ENCODE data around the gene COL6A2. TPM values are rescaled to one million over a fixed set of nuclear protein-coding genes. Genes with fewer than 3 reads are reported as not detected.

Gene COL6A2
- total and polyA plus RNA-seq, 2 experiments from 2014 or later: 650 to 1,939 TPM

- no peak overlapping the region for H3K27ac ChIP-seq
- H3K9ac ChIP-seq: no peak overlapping the region
- DNase-seq: no peak
- peaks cover 11% of the 10 kb centered on the region; the same call in 1 of the 2 replicates for H3F3A ChIP-seq (ENCODE audit: insufficient read depth)
- 86 to 88% methylated on average over 4 of the region's 4 CpGs for WGBS, 2 experiments (ENCODE audit: low coverage in 1 of 2, low lambda C conversion rate in 2 of 2, missing lambda C conversion rate in 2 of 2)
- H3K79me2 ChIP-seq (ENCODE audit: insufficient read depth): no peaks in the 10 kb centered on the region
- no peaks in the 10 kb centered on the region for H3K27me3 ChIP-seq (replicated peaks; ENCODE audit: insufficient read depth)
- no peak overlapping the region for H3K4me2 ChIP-seq (ENCODE audit: unreplicated experiment)
- H3K36me3 ChIP-seq (ENCODE audit: low read depth): no peaks in the 10 kb centered on the region
- in situ Hi-C loops (cut with MboI): no loop called here
- TF ChIP-seq EZH2phosphoT487 (IDR thresholded peaks at IDR 0.05; ENCODE audit: insufficient read depth, low read depth) (no peak), EZH2 (IDR thresholded peaks at IDR 0.05; ENCODE audit: insufficient read depth, poor library complexity, severe bottlenecking) (no peak)
- no peaks in the 10 kb centered on the region for H3K9me3 ChIP-seq (ENCODE audit: low read depth)
- H3K4me3 ChIP-seq: no peak overlapping the region
- H3K4me1 ChIP-seq (ENCODE audit: insufficient read depth): no peaks in the 10 kb centered on the region
- no peaks in the 10 kb centered on the region for H4K20me1 ChIP-seq (ENCODE audit: insufficient read depth)
- H2AFZ ChIP-seq: no peak overlapping the region
- no peaks in the 10 kb centered on the region for H3K9me2 ChIP-seq (ENCODE audit: insufficient read depth)
These were observed 81.0 kb downstream of the COL6A2 start for GRCh38 chr21:46178961-46179360.

Small RNA genes lying within 50 kb of the gene (small RNA-seq; reads per million reads assigned to genes)
- not detected for gene PSMA6P3 (ENCODE audit: low read depth, low replicate concordance)

Other genes starting within 250 kb of the COL6A2 start
- 1,783 and 1,897 TPM in 2 replicates for gene COL6A1, start 116.3 kb upstream of the COL6A2 start, total RNA-seq (2014; rRNA removed; shearing (Covaris generic))
- 685 and 707 TPM in 2 replicates for gene COL6A1, start 116.3 kb upstream of the COL6A2 start, polyA plus RNA-seq (2016; fragmentation: Nextera tagmentation; extraction: Ambion mirVana)
- gene FTCD, start 57.5 kb downstream of the COL6A2 start, total RNA-seq (2014; rRNA removed; shearing (Covaris generic)): not detected in 2 replicates
- gene FTCD, start 57.5 kb downstream of the COL6A2 start, polyA plus RNA-seq (2016; fragmentation: Nextera tagmentation; extraction: Ambion mirVana): not detected in 2 replicates
- gene SPATC1L, start 86.3 kb downstream of the COL6A2 start, total RNA-seq (2014; rRNA removed; shearing (Covaris generic)): 5.2 and 5.3 TPM in 2 replicates
- gene SPATC1L, start 86.3 kb downstream of the COL6A2 start, polyA plus RNA-seq (2016; fragmentation: Nextera tagmentation; extraction: Ambion mirVana): 15.2 and 15.7 TPM in 2 replicates
- 41.1 and 45.7 TPM in 2 replicates for gene LSS, start 130.7 kb downstream of the COL6A2 start, total RNA-seq (2014; rRNA removed; shearing (Covaris generic))
- 26.8 and 28.0 TPM in 2 replicates for gene LSS, start 130.7 kb downstream of the COL6A2 start, polyA plus RNA-seq (2016; fragmentation: Nextera tagmentation; extraction: Ambion mirVana)
- gene MCM3AP, start 187.5 kb downstream of the COL6A2 start, total RNA-seq (2014; rRNA removed; shearing (Covaris generic)): 56.1 and 64.1 TPM in 2 replicates
- gene MCM3AP, start 187.5 kb downstream of the COL6A2 start, polyA plus RNA-seq (2016; fragmentation: Nextera tagmentation; extraction: Ambion mirVana): 30.9 and 32.7 TPM in 2 replicates
- gene YBEY, start 188.2 kb downstream of the COL6A2 start, total RNA-seq (2014; rRNA removed; shearing (Covaris generic)): 16.4 and 21.2 TPM in 2 replicates
- 17.5 and 19.1 TPM in 2 replicates for gene YBEY, start 188.2 kb downstream of the COL6A2 start, polyA plus RNA-seq (2016; fragmentation: Nextera tagmentation; extraction: Ambion mirVana)
- gene C21orf58, start 225.8 kb downstream of the COL6A2 start, total RNA-seq (2014; rRNA removed; shearing (Covaris generic)): 4.2 and 7.0 TPM in 2 replicates
- 3.2 and 3.7 TPM in 2 replicates for gene C21orf58, start 225.8 kb downstream of the COL6A2 start, polyA plus RNA-seq (2016; fragmentation: Nextera tagmentation; extraction: Ambion mirVana)
- 14.9 and 26.7 TPM in 2 replicates for gene PCNT, start 226.0 kb downstream of the COL6A2 start, total RNA-seq (2014; rRNA removed; shearing (Covaris generic))
- gene PCNT, start 226.0 kb downstream of the COL6A2 start, polyA plus RNA-seq (2016; fragmentation: Nextera tagmentation; extraction: Ambion mirVana): 21.8 and 23.8 TPM in 2 replicates

Measured in GM23248 (cell line).